HepG2 (cell line): ENCODE data around the gene NUP153. TPM values are rescaled to one million over a fixed set of nuclear protein-coding genes. Genes with fewer than 3 reads are reported as not detected.
A peak's percentile ranks its signal among the peaks of the same experiment; 100 is the strongest.

Experiments
- CC2D1A ChIP-seq: sonication (generic); formaldehyde crosslinking; IDR thresholded peaks from 2 replicates; pipeline ENCODE4 v1.8.1; 2023; ENCODE audit warnings: mild to moderate bottlenecking, missing genetic modification reagents
- ELF1 ChIP-seq: sonication (generic); formaldehyde crosslinking; IDR thresholded peaks from 2 replicates; pipeline ENCODE4 v1.4.0; 2020; ENCODE audit warnings: missing genetic modification reagents
- KDM2A ChIP-seq: sonication (generic); formaldehyde crosslinking; IDR thresholded peaks from 2 replicates; pipeline ENCODE4 v1.4.0; 2020; ENCODE audit warnings: low read depth, missing genetic modification reagents, borderline replicate concordance
- NCOA5 ChIP-seq: sonication (generic); formaldehyde crosslinking; IDR thresholded peaks from 2 replicates; pipeline ENCODE4 v1.4.0; 2020; ENCODE audit warnings: missing genetic modification reagents
- PHF5A ChIP-seq: IDR thresholded peaks from one replicate; pipeline ENCODE4 v1.6.1; 2018; ENCODE audit warnings: low read depth, missing genetic modification reagents; ENCODE audit not compliant: unreplicated experiment
- SCMH1 ChIP-seq: sonication (generic); formaldehyde crosslinking; IDR thresholded peaks from 2 replicates; pipeline ENCODE4 v1.9.0; 2021; ENCODE audit warnings: missing genetic modification reagents, mild to moderate bottlenecking, borderline replicate concordance
- SSRP1 ChIP-seq: IDR thresholded peaks from 2 replicates; pipeline ENCODE4 v1.6.1; 2016; ENCODE audit warnings: control low read depth
- TBL1XR1 ChIP-seq: fragments of 150-350 bp; IDR thresholded peaks from 2 replicates; pipeline ENCODE4 v1.6.1; 2014; ENCODE audit warnings: borderline replicate concordance, low read length; ENCODE audit not compliant: partially characterized antibody
- ZBTB7A ChIP-seq: sonication (generic); formaldehyde crosslinking; IDR thresholded peaks from 2 replicates; pipeline ENCODE4 v1.8.0; 2022; ENCODE audit warnings: mild to moderate bottlenecking, missing genetic modification reagents
- ZFP41 ChIP-seq: sonication (generic); formaldehyde crosslinking; IDR thresholded peaks from 2 replicates; pipeline ENCODE4 v1.4.0; 2020; ENCODE audit warnings: mild to moderate bottlenecking, missing genetic modification reagents, borderline replicate concordance
- ZNF264 ChIP-seq: sonication (generic); formaldehyde crosslinking; IDR thresholded peaks from 2 replicates; pipeline ENCODE4 v1.4.0; 2020; ENCODE audit warnings: missing genetic modification reagents
- ZNF34 ChIP-seq: sonication (generic); formaldehyde crosslinking; IDR thresholded peaks from 2 replicates; pipeline ENCODE4 v1.4.0; 2020; ENCODE audit warnings: mild to moderate bottlenecking, missing genetic modification reagents, borderline replicate concordance
- ZNF607 ChIP-seq: sonication (generic); formaldehyde crosslinking; IDR thresholded peaks from 2 replicates; pipeline ENCODE4 v1.5.1; 2020; ENCODE audit warnings: missing genetic modification reagents, mild to moderate bottlenecking, borderline replicate concordance
- ZNF720 ChIP-seq: sonication (generic); formaldehyde crosslinking; IDR thresholded peaks from 2 replicates; pipeline ENCODE4 v1.4.0; 2020; ENCODE audit warnings: missing genetic modification reagents
- ZNF776 ChIP-seq: sonication (generic); formaldehyde crosslinking; IDR thresholded peaks from 2 replicates; pipeline ENCODE4 v1.4.0; 2020; ENCODE audit warnings: mild to moderate bottlenecking, missing genetic modification reagents
- polyA plus RNA-seq, 8 experiments: library from polyadenylated mRNA; depleted of rRNA in 3 of 8; stranded (reverse) in 7 of 8; unstranded in 1 of 8; fragments of >200 nt; fragmentation: Illumina TruSeq in 4 of 8; extraction: Trizol in 4 of 8; gene quantifications; 2 replicates each; pipeline versions ENCODE4 v1.2.1 to v1.2.3, GENCODE V29; 2011 to 2016; ENCODE audit warnings: low read depth in 4 of 8, missing spikeins in 1 of 8, mixed read lengths in 1 of 8; ENCODE audit not compliant: insufficient read depth in 1 of 8
- total RNA-seq, 5 experiments: library from RNA; depleted of rRNA; stranded (reverse); fragments of >200 nt; fragmentation: Illumina TruSeq; extraction: Trizol; gene quantifications; 2 replicates each; pipeline ENCODE4 v1.2.3, GENCODE V29; 2016; ENCODE audit warnings: low read depth in 1 of 5
- TF ChIP-seq, protein P1 (sequence below): fragments of 450-650 bp; IDR thresholded peaks from 2 replicates; pipeline ENCODE4 v1.6.1; 2017; ENCODE audit warnings: mild to moderate bottlenecking
- TF ChIP-seq, protein P2 (sequence below): sonication (generic); formaldehyde crosslinking; IDR thresholded peaks from 2 replicates; pipeline ENCODE4 v1.5.0; 2020; ENCODE audit warnings: missing genetic modification reagents, mild to moderate bottlenecking, borderline replicate concordance
- TF ChIP-seq, protein P3 (sequence below): sonication (generic); formaldehyde crosslinking; IDR thresholded peaks from 2 replicates; pipeline ENCODE4 v1.8.0; 2022; ENCODE audit warnings: missing genetic modification reagents, mild to moderate bottlenecking, borderline replicate concordance
- TF ChIP-seq, protein P4 (sequence below): sonication (generic); formaldehyde crosslinking; IDR thresholded peaks from 2 replicates; pipeline ENCODE4 v1.8.0; 2022; ENCODE audit warnings: missing genetic modification reagents, mild to moderate bottlenecking, moderate library complexity, borderline replicate concordance
- TF ChIP-seq, protein P5 (sequence below): sonication (generic); formaldehyde crosslinking; IDR thresholded peaks from 2 replicates; pipeline ENCODE4 v1.5.0; 2020; ENCODE audit warnings: missing genetic modification reagents, mild to moderate bottlenecking, borderline replicate concordance

Gene NUP153
- total and polyA plus RNA-seq, 2 of the 13 experiments (the other 11 are each of a cell fraction or from before 2014, with no cell fraction given): 29.8 to 55.2 TPM

DNA sequence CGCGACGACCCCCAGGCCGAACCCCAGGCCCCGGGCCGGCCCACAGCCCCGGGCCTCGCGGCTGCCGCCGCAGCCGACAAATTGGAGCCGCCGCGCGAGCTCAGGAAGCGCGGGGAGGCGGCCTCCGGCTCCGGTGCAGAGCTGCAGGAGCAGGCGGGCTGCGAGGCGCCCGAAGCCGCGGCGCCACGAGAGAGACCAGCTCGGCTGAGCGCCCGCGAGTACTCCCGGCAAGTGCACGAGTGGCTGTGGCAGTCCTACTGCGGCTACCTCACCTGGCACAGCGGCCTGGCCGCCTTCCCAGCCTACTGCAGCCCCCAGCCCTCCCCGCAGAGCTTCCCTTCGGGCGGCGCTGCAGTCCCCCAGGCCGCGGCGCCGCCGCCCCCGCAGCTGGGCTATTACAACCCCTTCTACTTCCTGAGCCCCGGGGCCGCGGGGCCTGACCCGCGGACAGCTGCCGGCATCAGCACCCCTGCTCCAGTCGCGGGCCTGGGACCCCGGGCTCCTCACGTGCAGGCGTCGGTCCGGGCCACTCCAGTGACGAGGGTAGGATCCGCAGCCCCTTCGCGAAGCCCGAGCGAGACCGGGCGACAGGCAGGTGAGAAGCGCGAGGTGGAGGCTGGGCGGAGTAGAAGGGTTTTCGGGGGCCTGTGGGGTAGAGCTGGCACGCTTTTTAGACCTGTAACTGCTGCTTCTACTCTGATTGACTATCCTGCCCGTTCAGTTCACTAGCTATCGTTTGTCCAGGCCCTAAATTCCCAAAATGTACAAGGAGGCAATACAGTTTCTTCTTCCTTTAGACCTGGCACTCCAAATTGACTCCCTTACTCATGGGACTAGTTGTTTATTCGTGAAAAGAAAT is 106.0 kb downstream of the NUP153 start (continued):
- TF ChIP-seq, protein P1, sequence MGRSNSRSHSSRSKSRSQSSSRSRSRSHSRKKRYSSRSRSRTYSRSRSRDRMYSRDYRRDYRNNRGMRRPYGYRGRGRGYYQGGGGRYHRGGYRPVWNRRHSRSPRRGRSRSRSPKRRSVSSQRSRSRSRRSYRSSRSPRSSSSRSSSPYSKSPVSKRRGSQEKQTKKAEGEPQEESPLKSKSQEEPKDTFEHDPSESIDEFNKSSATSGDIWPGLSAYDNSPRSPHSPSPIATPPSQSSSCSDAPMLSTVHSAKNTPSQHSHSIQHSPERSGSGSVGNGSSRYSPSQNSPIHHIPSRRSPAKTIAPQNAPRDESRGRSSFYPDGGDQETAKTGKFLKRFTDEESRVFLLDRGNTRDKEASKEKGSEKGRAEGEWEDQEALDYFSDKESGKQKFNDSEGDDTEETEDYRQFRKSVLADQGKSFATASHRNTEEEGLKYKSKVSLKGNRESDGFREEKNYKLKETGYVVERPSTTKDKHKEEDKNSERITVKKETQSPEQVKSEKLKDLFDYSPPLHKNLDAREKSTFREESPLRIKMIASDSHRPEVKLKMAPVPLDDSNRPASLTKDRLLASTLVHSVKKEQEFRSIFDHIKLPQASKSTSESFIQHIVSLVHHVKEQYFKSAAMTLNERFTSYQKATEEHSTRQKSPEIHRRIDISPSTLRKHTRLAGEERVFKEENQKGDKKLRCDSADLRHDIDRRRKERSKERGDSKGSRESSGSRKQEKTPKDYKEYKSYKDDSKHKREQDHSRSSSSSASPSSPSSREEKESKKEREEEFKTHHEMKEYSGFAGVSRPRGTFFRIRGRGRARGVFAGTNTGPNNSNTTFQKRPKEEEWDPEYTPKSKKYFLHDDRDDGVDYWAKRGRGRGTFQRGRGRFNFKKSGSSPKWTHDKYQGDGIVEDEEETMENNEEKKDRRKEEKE: no peak
- TF ChIP-seq, protein P2, sequence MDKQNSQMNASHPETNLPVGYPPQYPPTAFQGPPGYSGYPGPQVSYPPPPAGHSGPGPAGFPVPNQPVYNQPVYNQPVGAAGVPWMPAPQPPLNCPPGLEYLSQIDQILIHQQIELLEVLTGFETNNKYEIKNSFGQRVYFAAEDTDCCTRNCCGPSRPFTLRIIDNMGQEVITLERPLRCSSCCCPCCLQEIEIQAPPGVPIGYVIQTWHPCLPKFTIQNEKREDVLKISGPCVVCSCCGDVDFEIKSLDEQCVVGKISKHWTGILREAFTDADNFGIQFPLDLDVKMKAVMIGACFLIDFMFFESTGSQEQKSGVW (CRISPR knock-in tag): no peak
- TF ChIP-seq, protein P3, sequence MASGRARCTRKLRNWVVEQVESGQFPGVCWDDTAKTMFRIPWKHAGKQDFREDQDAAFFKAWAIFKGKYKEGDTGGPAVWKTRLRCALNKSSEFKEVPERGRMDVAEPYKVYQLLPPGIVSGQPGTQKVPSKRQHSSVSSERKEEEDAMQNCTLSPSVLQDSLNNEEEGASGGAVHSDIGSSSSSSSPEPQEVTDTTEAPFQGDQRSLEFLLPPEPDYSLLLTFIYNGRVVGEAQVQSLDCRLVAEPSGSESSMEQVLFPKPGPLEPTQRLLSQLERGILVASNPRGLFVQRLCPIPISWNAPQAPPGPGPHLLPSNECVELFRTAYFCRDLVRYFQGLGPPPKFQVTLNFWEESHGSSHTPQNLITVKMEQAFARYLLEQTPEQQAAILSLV (CRISPR knock-in tag): no peak
- no peak for TF ChIP-seq TBL1XR1
- no peak for TF ChIP-seq ZBTB7A
- TF ChIP-seq ZNF34 (CRISPR knock-in tag): no peak
- no peak for TF ChIP-seq SCMH1
- 0 out of 2 replicates have a peak, but pooled peaks have one; percentile 59 for TF ChIP-seq NCOA5
- TF ChIP-seq ZNF264: peak; percentile 52; the same call in 1 of the 2 replicates
- TF ChIP-seq, protein P4, sequence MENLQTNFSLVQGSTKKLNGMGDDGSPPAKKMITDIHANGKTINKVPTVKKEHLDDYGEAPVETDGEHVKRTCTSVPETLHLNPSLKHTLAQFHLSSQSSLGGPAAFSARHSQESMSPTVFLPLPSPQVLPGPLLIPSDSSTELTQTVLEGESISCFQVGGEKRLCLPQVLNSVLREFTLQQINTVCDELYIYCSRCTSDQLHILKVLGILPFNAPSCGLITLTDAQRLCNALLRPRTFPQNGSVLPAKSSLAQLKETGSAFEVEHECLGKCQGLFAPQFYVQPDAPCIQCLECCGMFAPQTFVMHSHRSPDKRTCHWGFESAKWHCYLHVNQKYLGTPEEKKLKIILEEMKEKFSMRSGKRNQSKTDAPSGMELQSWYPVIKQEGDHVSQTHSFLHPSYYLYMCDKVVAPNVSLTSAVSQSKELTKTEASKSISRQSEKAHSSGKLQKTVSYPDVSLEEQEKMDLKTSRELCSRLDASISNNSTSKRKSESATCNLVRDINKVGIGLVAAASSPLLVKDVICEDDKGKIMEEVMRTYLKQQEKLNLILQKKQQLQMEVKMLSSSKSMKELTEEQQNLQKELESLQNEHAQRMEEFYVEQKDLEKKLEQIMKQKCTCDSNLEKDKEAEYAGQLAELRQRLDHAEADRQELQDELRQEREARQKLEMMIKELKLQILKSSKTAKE (CRISPR knock-in tag): no peak
- no peak for TF ChIP-seq CC2D1A (CRISPR knock-in tag)
- TF ChIP-seq ZNF607 (CRISPR knock-in tag): no peak
- no peak for TF ChIP-seq SSRP1 (CRISPR knock-in tag)
- TF ChIP-seq ZFP41 (CRISPR knock-in tag): no peak; the same call in 1 of the 2 replicates
- TF ChIP-seq, protein P5, sequence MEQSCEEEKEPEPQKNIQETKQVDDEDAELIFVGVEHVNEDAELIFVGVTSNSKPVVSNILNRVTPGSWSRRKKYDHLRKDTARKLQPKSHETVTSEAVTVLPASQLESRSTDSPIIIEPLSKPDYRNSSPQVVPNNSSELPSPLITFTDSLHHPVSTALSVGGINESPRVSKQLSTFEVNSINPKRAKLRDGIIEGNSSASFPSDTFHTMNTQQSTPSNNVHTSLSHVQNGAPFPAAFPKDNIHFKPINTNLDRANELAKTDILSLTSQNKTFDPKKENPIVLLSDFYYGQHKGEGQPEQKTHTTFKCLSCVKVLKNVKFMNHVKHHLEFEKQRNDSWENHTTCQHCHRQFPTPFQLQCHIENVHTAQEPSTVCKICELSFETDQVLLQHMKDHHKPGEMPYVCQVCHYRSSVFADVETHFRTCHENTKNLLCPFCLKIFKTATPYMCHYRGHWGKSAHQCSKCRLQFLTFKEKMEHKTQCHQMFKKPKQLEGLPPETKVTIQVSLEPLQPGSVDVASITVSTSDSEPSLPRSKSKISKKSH (CRISPR knock-in tag): peak; percentile 62; the same call in 1 of the 2 replicates
- no peak for TF ChIP-seq ZNF720 (CRISPR knock-in tag)
- no peak for TF ChIP-seq ELF1 (CRISPR knock-in tag)
- TF ChIP-seq KDM2A (CRISPR knock-in tag): peak; percentile 86; the same call in 1 of the 2 replicates
- peak; percentile 60; the same call in 1 of the 2 replicates for TF ChIP-seq ZNF776 (CRISPR knock-in tag)
- no peak for TF ChIP-seq PHF5A (CRISPR knock-in tag)
